NOMO-1 (cell line): ENCODE results near the gene MBTPS1.

Experiments
- DNase-seq, 2 experiments: peaks; one replicate each; lab custom pipeline; 2025; ENCODE audit not compliant: unreplicated experiment in 2 of 2; lab: John Stamatoyannopoulos, UW

MBTPS1 gene

GRCh38 chr16:84040823-84041820 is 75.6 kb downstream of the MBTPS1 start:
- no peak for DNase-seq

- no peak for DNase-seq
Measured at GRCh38 chr16:84040226-84040822, 76.4 kb downstream of the MBTPS1 start.

GRCh38 chr16:84039696-84040095 is 77.0 kb downstream of the MBTPS1 start:
- DNase-seq: no peak

GRCh38 chr16:84038469-84038868 is 78.3 kb downstream of the MBTPS1 start:
- no peak for DNase-seq

- DNase-seq: no peak
Measured at GRCh38 chr16:84036982-84037425, 79.7 kb downstream of the MBTPS1 start.

- no peak for DNase-seq
Measured at GRCh38 chr16:84036131-84036530, 80.6 kb downstream of the MBTPS1 start.

GRCh38 chr16:84034516-84034915 is 82.2 kb downstream of the MBTPS1 start:
- DNase-seq: no peak

- no peak for DNase-seq
Measured at GRCh38 chr16:84033251-84034195, 83.2 kb downstream of the MBTPS1 start.

- no peak for DNase-seq
Measured at GRCh38 chr16:84032458-84033178, 84.1 kb downstream of the MBTPS1 start.

- no peak for DNase-seq
Measured at GRCh38 chr16:84031556-84031955, 85.2 kb downstream of the MBTPS1 start.

GRCh38 chr16:84029297-84030047 is 87.3 kb downstream of the MBTPS1 start:
- peak; percentile 22 to 43 for DNase-seq

- no peak for DNase-seq
Measured at GRCh38 chr16:84027625-84028024, 89.1 kb downstream of the MBTPS1 start.

GRCh38 chr16:84026606-84027005 is 90.1 kb downstream of the MBTPS1 start:
- DNase-seq: no peak

- no peak for DNase-seq
Measured at GRCh38 chr16:84024854-84025253, 91.9 kb downstream of the MBTPS1 start.

GRCh38 chr16:84022644-84023043 is 94.1 kb downstream of the MBTPS1 start:
- no peak for DNase-seq

GRCh38 chr16:84021488-84021887 is 95.3 kb downstream of the MBTPS1 start:
- no peak for DNase-seq

GRCh38 chr16:84020353-84020752 is 96.4 kb downstream of the MBTPS1 start:
- DNase-seq: no peak

GRCh38 chr16:84018710-84019109 is 98.0 kb downstream of the MBTPS1 start:
- no peak for DNase-seq

- no peak for DNase-seq
Measured at GRCh38 chr16:84016477-84016876, 100.3 kb downstream of the MBTPS1 start.
